ENCODE data around the gene AJAP1. TPM values are rescaled to one million over a fixed set of nuclear protein-coding genes. Genes with fewer than 3 reads are reported as not detected.

The AJAP1 gene
- total RNA-seq, 1 donor from 2014 or later = 0.30 TPM

- no peak for DNase-seq
Measured at GRCh38 chr1:4630561-4630960, 23.8 kb upstream of the AJAP1 start.

GRCh38 chr1:4631321-4631720, 23.1 kb upstream of the AJAP1 start:
- no peak for DNase-seq

DNA sequence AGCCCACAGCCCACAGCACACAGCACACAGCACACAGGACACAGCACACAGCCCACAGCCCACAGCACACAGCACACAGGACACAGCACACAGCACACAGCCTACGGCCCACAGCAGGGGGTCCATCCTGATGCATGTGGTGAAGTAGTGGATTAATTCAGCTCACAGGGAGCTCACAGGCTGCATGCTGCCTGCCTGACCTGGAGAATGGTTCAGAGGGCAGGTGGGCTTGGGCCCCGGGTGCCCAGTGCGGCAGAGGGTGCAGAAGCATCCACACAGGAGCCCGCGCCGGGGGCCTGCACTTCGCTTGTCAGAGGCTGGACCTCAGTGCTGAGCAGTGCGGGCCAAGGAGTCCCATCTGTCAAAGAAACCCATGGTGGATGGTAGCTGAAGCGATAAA, 21.1 kb upstream of the AJAP1 start:
- no peak for DNase-seq

GRCh38 chr1:4634156-4634792, 20.1 kb upstream of the AJAP1 start:
- DNase-seq = no peak

GRCh38 chr1:4634793-4635406, 19.5 kb upstream of the AJAP1 start:
- DNase-seq = no peak

- no peak for DNase-seq
Measured at GRCh38 chr1:4636186-4636585, 18.2 kb upstream of the AJAP1 start.

DNA sequence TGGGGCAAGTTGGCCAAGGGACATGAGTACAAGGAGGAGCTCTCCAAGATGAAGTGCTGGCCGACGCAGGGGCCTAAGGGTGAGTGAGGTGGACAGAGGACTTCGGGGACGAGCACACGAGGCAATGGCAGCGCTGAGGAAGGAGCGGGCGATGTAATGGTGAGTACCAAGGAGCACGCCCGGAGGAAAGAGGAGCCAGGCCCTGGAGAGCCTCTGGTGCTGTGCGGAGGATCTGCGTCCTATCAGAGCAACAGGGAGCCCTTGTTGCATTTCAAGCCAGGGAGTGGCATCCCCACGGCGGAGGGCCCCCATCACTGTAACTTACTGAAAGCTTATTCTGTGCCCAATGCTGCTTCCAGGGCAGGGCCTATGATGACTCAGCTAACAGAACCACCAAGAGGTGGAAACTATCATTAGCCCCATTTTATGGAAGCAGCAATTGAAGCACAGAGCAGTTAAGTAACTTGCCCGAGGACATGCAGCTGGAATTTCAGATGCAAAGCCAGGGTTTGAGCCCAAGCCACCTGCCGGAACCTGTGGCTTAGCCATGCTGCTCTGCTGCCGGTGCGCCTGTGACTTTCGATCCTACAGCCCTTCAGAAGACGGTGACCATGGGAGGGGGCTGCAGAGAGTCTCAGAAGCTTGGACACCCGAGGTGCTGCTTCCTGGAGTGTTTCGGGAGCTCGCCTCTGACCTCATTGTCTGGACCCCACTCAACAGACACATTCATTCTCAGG, 17.6 kb upstream of the AJAP1 start:
- DNase-seq = no peak

DNA sequence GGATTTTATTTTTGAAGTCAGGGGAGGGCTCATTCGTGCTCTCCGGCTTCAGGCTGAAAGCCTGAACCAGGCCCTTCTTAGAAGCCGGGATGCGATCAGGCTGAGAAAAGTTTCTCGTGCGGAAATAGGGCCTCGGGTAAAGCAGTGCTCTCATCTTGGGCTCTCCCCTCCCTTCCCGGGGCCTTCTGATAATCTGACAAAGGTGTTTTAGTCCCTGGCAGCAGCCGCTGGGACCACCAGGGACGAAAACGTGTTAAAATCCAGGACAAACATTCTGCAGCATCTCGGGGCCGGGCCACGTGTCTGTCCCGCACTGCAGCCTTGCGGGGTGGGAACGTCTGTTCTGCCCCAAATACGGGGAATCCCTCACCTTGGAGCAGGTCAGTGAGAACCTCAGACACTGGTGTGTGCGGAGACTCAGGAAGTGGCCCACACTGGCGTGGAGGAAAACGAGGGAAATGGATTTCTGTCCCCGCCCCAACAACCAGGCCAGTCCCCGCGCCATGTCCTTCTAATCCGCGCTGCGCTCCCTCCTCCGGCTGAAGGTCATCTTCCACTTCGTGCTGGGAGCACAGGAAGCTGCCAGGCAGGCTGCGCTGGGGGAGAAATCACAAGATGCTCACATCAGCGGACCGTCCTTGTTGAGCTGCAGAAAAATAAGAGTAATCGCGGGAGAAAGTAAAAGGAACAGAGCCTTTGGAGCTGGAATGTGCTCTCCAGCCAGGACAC, 16.6 kb upstream of the AJAP1 start:
- DNase-seq = no peak

- no peak for DNase-seq
Measured at GRCh38 chr1:4638345-4638729, 16.1 kb upstream of the AJAP1 start.

GRCh38 chr1:4640931-4641330, 13.5 kb upstream of the AJAP1 start:
- no peak for DNase-seq

DNA sequence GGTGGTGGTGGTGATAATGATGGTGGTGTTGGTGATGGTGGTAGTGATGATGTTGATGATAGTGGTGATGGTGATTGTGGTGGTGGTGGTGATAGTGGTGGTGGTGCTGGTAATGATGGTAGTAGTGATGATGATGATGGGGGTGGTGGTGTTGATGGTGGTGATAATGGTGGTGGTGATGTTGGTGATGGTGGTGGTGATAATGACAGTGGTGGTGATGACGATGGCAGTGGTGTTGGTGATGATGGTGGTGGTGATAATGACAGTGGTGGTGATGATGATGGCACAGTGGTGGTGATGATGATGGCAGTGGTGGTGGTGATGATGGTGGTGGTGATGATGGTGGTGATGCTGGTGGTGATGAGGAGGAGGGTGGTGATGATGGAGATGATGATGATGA, 7.0 kb upstream of the AJAP1 start:
- no peak for DNase-seq

- no peak for DNase-seq
Measured at GRCh38 chr1:4648657-4649056, 5.8 kb upstream of the AJAP1 start.

DNA sequence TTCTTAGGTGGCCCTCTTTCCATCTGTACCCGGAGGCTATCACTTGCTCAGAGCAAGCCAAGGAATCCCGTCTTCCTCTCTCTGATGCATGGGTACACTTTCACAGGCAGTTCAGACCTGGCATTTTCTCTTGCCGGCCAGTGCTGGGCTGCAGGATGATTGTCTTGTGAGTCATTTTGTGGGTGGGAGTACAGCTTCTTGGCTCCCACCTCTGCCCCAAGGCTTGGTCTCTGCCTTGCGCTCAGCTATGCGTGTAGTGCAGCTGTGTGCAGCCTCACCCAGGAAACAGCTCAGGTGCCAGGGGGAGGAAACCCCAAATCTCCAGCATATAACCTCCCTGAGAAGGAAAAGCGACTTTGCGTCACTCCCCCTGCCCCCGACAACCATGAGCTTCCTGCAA, 3.9 kb upstream of the AJAP1 start:
- no peak for DNase-seq

GRCh38 chr1:4650981-4651380, 3.4 kb upstream of the AJAP1 start:
- DNase-seq = no peak

DNA sequence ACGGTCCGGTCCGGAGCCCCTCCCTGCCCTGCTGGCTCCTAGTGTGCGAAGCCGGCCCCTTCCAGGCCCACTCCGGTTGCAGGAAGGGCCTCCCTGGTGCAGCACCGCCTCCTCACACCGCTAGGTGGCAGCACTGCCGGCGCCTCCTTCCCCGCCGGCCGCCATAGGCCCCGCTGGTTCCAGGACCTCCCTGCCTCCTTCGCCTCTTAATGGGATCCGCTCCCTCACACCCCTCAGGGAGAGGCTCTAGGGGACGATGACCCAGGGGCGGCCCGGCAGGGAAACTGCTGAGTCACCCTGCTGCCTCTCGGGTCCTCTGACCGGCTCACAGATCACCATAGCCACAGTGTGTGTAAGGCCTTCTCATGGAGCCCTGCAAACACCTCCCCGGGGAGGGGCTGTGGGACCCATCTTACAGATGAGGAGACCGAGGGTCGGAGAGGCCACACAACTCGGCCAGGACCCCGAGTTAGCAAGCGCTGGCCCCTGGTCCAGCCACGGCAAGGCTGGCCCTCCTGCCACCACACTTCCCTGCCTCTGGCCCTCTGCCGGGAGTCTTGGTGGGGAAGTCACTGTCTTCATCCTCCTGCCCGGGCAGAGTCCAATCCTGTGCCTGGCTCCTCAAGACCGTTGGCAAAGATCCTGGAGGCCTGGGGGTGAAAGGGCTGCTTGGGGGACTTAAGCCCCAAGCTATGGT, 1.6 kb upstream of the AJAP1 start:
- peak; percentile 12 for DNase-seq

DNA sequence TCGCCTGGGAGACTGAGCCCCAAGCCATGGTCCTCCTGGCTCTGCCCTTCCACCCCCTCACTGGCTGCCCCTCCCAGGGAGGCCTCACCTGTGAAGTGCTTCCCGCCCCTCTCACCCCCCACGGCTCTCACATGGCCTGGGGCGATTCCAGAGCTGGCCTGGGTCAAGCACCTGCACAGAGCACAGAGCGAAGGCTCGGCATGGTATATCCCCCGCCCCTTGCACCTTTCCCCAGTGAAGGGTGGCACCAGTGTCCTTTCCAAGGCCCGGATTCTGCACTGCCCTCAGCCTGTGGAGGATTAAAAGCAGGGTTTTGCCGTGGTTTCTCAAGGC, 1.1 kb upstream of the AJAP1 start:
- no peak for DNase-seq

DNA sequence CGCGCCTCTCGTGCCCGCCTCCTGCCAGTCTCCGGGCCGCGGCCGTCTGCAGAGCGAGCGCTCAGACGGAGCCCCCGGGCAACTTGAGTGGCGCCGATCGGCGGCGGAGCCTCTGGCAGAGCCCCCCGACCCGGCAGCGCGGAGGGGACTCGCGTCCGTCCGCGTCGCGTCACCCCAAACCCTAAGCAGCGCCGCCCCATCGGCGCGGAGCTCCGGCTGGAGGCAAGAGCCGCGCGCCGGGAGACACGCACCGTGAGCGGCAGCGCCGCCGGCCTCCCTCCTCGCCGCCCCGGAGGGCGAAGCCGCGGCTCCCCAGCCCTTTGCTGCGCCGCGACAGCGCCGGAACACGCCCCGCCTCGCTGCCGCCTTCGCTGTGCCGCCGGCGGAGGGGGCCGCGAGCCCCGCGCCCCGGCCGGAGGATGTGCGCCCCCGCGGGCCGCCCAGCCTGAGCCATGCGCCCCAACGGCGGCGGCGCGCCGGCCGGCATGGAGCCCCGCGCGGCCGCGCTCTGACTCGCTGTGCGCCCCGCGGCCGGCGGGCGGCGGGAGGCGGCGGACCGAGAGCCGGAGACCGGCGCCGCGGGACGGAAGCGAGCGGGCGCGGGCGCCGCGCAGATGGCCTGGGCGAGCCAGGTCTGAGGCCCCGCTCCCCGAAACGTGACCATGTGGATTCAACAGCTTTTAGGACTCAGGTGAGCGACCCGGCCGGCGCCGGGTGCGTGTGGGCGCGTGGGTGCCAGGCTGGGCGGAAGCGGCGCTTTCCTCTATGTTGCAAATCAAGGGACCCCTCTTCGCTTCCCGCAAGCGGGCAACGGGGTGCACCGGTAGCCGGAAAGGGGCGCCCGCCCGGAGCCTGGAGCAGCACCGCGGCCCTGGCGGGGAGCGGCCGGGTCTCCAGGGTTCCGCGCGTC, 610 bp downstream of the AJAP1 start:
- no peak for DNase-seq

GRCh38 chr1:4655674-4656532, 1.5 kb downstream of the AJAP1 start:
- DNase-seq = no peak

DNA sequence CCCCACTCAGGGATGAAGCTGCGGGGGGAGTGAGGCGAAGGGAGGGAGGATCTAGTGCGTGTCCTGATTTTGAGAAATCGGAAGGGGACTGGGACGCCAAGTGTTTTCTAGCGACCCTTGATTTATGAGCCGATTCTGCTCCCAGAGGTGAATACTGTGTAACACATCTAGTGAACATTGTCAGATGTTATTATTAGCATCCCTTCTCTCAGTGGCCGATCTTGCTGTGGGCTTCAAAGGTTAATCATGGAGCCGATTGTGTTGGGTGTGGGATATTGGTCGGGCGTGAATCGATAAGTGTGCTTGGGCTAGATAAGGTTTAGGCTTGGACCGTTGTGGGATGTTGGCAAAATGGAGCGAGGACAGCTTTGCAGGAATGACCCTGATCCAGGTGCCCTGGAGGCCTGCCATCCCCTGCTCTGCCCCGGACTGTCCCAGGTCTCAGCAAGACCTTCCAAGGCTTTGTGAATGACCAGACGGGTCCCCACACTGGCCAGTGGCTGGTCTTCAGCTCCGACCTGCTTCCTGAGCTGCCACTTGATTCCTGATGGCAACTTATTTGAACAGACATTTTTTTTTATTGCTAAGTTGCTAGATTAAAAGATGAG, 2.2 kb downstream of the AJAP1 start:
- peak; percentile 46 for DNase-seq

- no peak for DNase-seq
Measured at GRCh38 chr1:4657244-4657789, 2.9 kb downstream of the AJAP1 start.

Data from skin of body (tissue), 2 donors.